Ishikawa (cell line): ENCODE measurements around the gene TTC9B.

Experiments
- CEBPB ChIP-seq: IDR thresholded peaks from 2 replicates; pipeline ENCODE4 v1.6.1; 2012
- CREB1 ChIP-seq: IDR thresholded peaks from 2 replicates; pipeline ENCODE4 v1.6.1; 2012; ENCODE audit warnings: low read depth
- RAD21 ChIP-seq: IDR thresholded peaks from 2 replicates; pipeline ENCODE4 v1.6.1; 2012; ENCODE audit warnings: low read depth
- REST ChIP-seq: IDR thresholded peaks from 2 replicates; pipeline ENCODE4 v1.6.1; 2012; ENCODE audit warnings: low read depth, mild to moderate bottlenecking
- TAF1 ChIP-seq: IDR thresholded peaks from 2 replicates; pipeline ENCODE4 v1.6.1; 2012; ENCODE audit warnings: low read depth, mild to moderate bottlenecking
- TCF12 ChIP-seq: IDR thresholded peaks from 2 replicates; pipeline ENCODE4 v1.6.1; 2012; ENCODE audit warnings: low read depth

DNA sequence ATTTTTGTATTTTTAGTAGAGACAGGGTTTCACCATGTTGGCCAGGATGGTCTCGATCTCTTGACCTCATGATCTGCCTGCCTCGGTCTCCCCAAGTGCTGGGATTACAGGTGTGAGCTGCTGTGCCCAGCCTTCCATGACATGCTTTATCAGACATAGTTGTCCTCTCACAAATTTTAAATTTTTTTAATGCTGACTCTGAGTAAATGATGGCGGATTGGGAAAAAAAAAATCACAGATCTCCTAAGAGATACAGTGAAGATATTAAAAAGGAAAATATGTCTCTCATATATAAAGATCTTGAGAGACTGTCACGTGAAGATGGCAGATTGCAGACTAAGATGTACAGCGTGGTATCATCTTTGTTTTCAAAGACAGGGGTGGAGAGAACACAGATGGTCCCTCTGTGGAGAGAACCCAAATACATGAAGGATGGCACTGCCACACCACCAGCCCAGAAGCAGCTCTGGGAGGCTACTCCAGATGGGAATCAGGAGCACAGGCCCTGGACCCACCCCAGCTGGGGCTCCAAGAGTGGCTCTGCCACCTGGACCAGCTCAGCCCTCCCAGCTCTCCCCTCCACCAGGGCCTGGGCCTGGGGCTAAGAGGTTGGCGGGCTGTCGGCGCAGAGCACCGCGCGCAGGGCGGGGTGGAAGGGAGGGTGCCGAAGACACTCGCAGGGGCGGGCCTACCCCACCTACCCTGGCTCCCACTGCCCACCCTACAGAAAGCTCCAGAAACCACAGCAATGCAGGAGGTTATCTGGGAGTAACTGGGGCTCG, 28.3 kb upstream of the TTC9B start:
- TF ChIP-seq REST (no peak), CEBPB (no peak), RAD21 (no peak), TCF12 (no peak), CREB1 (no peak), TAF1 (no peak)
